Fibroblast of villous mesenchyme (primary cell): ENCODE data around the gene DOCK2. TPM values are rescaled to one million over a fixed set of nuclear protein-coding genes. Genes with fewer than 3 reads are reported as not detected.

ENCODE experiments used
- DNase-seq: peaks from one replicate; pipeline ENCODE4 v3.0.0-alpha.2; 2010; ENCODE audit warnings: low read depth
- H3K4me3 ChIP-seq: 2 replicates; pipeline ENCODE4 v1.5.1; 2011; ENCODE audit warnings: low read depth, mild to moderate bottlenecking, low read length
- total RNA-seq: library from RNA; depleted of rRNA; stranded (reverse); fragments of >200 nt; gene quantifications from 2 replicates; pipeline ENCODE4 v1.2.3, GENCODE V29; 2012
- TF ChIP-seq, protein P1 (sequence below): IDR thresholded peaks from 2 replicates; pipeline ENCODE4 v1.5.1; 2012; ENCODE audit warnings: low read depth, mild to moderate bottlenecking, low read length; ENCODE audit not compliant: insufficient read depth

Gene DOCK2
- total RNA-seq, 1 donor: 7.3 TPM

DNA sequence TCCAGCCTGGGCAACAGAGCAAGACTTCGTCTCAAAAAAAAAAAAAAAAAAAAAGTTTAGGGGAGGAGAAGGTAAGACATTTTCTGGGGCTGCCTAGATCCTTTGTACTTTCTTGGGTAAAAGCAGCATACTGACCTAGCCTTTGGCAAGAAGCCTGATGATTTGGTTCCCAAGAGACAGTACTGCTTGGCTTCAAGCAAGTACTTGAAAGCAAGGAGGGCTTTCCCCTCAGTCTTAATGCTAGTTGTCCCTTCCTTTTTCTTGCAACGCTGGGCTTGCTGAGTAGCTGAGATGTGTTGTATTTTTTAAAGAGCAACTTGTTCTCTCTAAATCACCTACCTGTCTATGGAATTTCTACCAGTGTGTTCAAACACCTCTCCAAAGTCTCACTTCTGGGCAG is 267.0 kb downstream of the DOCK2 start:
- DNase-seq: no peak
- H3K4me3 ChIP-seq: no peak overlapping the region
- TF ChIP-seq, protein P1, sequence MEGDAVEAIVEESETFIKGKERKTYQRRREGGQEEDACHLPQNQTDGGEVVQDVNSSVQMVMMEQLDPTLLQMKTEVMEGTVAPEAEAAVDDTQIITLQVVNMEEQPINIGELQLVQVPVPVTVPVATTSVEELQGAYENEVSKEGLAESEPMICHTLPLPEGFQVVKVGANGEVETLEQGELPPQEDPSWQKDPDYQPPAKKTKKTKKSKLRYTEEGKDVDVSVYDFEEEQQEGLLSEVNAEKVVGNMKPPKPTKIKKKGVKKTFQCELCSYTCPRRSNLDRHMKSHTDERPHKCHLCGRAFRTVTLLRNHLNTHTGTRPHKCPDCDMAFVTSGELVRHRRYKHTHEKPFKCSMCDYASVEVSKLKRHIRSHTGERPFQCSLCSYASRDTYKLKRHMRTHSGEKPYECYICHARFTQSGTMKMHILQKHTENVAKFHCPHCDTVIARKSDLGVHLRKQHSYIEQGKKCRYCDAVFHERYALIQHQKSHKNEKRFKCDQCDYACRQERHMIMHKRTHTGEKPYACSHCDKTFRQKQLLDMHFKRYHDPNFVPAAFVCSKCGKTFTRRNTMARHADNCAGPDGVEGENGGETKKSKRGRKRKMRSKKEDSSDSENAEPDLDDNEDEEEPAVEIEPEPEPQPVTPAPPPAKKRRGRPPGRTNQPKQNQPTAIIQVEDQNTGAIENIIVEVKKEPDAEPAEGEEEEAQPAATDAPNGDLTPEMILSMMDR: no peak

DNA sequence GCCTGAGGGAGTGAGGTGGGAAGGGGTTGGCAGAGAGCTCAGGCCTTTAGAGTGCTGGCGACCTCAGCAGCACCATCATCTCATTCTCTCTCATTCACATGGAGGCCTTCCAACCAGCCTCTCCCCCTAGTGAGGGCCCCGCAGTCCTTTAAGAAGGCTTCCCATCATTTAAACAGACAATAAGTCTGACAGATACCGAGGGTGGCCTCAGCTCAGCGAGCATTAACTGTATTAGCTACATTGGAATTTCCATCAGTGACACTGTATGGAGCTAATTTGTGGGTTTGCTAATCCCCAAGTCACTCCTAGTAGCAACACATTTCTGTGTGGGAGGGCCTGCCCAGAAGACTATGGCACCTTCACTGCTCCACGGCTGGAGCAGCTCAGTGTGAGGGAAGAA is 267.4 kb downstream of the DOCK2 start:
- no peak overlapping the region for H3K4me3 ChIP-seq
- TF ChIP-seq, protein P1: no peak
- DNase-seq: no peak

DNA sequence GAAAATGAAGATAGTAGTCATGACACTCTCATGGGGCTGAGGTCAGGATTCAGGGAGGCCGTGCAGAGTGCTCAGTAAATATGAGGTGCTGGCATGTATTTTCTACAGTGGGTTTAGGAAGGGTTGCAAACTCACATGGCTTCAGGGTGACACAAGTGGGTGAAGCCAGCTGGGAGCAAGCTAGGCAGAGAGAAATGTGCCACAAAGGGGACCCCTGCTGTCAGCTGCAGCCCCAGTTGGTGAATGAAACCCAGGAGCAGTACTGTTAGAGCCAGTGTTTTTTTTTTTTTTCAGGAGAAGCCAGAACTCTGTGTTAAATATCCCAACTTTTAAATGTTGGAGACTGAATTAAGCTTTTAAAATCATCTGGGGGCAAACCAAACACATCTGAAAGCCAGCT is 267.9 kb downstream of the DOCK2 start:
- H3K4me3 ChIP-seq: no peak overlapping the region
- DNase-seq: no peak
- TF ChIP-seq, protein P1: no peak

DNA sequence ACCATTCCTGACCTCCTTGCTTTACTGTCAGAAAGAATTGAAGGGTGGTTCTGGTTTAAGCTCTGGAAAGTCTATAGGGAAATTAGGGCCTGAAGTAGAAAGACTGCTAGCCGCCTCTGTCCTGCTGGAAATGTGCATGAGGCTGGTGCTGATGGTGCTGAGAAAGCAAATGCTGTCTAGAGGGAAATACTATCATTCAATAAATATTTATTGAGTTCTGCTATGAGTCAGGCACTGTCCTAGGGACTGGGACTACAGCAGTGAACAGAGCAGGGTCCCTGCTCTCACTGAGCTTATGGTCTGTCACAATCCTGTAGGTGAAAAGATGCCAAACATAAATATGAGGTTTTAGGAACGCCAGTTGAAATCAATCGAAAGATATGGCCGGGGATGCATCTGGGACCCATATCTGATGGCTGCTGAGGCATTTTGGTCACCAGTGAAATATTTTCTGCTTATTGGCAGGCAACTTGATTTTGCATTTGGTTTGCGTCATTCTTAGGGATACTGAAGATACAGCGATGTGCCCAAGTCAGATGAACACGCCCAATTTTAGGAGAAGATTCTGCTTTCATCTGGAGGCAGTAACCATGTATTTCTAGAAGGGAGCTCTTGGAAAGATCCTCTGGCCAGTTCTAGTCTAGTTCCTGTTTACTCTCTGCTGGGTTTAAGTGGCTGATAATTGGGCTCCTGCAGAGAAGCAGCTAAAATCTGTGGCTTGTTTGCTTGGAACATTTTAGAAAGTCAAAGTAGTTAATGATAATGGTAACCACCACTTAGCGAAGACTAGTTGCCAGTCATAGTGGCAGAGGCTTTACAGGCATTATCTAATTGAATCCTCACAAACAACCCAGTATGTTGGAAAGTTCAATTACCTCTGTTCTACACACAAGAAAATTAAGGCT is 269.9 kb downstream of the DOCK2 start:
- no peak for DNase-seq
- TF ChIP-seq, protein P1: no peak
- H3K4me3 ChIP-seq: no peak overlapping the region

DNA sequence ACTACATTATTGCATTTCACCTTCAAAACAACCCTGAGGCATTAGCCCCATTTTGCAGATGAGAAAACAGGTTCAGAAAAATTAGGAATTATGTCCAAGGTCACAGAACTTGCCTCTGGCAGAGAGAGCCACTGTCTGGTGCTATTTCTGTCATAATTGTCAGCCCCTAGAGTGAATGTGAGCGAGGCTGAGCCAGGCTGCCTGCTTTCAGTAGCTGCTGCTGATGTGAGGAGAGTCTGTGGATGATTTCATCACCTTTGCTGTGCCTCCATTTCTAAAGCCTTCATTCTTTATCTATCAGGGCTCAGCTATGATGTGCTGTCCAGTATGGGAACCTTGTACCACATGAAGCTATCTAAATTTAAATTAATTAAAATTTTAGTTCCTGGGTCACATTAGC is 271.8 kb downstream of the DOCK2 start:
- no peak overlapping the region for H3K4me3 ChIP-seq
- TF ChIP-seq, protein P1: no peak
- DNase-seq: no peak

DNA sequence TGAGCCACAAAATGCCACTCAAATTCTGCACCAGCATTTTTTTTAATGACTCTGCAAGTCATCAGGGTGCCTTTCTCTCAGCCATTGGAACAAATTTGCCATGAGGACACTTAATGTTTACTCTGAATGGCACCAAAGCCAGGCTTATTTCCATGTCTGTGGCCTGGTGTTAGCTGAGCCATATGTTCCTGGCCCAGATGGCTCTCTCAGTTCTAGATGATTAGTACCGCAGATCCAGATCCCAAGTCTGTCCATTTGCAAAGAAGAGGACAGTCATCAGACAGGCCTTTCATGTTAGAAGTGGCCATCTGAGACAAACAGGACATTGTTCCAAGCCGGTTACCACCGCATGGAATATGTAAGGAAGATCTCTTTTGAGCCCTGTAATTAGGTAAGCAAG is 272.9 kb downstream of the DOCK2 start:
- no peak for DNase-seq
- TF ChIP-seq, protein P1: no peak
- H3K4me3 ChIP-seq: no peak overlapping the region

DNA sequence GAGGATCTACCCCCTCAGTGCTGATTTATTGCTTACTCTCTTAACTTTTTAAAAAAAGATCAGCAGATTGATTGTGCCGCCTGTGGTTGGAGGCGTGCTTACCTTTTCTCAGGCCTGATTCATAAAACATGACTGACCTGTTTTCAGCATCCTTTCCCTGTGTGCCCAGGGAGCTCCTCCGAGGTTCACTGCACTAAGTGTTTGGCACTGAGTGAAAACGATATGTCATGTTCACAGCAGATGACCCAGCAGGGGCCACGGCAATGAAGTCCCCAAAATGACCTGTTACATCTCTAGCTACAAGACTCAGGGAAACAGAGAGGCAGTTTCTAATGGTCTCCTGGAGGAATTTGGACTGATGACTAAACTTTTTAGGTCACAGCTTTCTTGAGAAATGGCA is 273.3 kb downstream of the DOCK2 start:
- DNase-seq: no peak
- no peak overlapping the region for H3K4me3 ChIP-seq
- TF ChIP-seq, protein P1: no peak
